ENCODE data around the gene MT1M. TPM values are rescaled to one million over a fixed set of nuclear protein-coding genes. Genes with fewer than 3 reads are reported as not detected.

MT1M gene
- total and polyA plus RNA-seq, 2 experiments from 2014 or later = 1.1 to 4.7 TPM

- no peak for TF ChIP-seq EZH2phosphoT487 (IDR thresholded peaks at IDR 0.05; ENCODE audit: unreplicated experiment)
- TF ChIP-seq CTCF (conservative IDR thresholded peaks at IDR 0.05; ENCODE audit: low read depth in 2 of 2) = no peak
- no peak for TF ChIP-seq NANOG (IDR thresholded peaks at IDR 0.05; ENCODE audit: borderline replicate concordance)
- no peak for TF ChIP-seq ZNF331 (CRISPR knock-in tag; IDR thresholded peaks at IDR 0.05; ENCODE audit: low read depth)
Observed at GRCh38 chr16:56653218-56653617, 20.8 kb downstream of the MT1M start (continued).

GRCh38 chr16:56657555-56658326 is 25.3 kb downstream of the MT1M start, which contains the start of gene MT1F:
Gene MT1F (plus strand): TSS chr16:56657959. CDS start chr16:56658059, 100 bp downstream.
- peaks cover 22% of the 10 kb centered on the region for H3K4me1 Mint-ChIP-seq
- H3K79me2 ChIP-seq (replicated peaks; ENCODE audit: insufficient read depth) = no peaks in the 10 kb centered on the region
- no peaks in the 10 kb centered on the region; the same call in 1 of the 2 replicates for H3K36me3 ChIP-seq (ENCODE audit: insufficient read depth)
- H3K4me1 ChIP-seq (ENCODE audit: insufficient read depth) = peaks cover 19% of the 10 kb centered on the region
- no peaks in the 10 kb centered on the region for H3K9me2 ChIP-seq (ENCODE audit: insufficient read depth)
- peak within 1 kb of the TSS; percentile 82 for H3K4me3 ChIP-seq
- H3K4me3 Mint-ChIP-seq = peak within 1 kb of the TSS; percentile 90
- no peak within 1 kb of the TSS for H3K27ac ChIP-seq (ENCODE audit: low read depth)
- peaks cover 72% of the 10 kb centered on the region for H3K27me3 ChIP-seq (ENCODE audit: insufficient read depth)
- H3F3A ChIP-seq (replicated peaks; ENCODE audit: low read depth) = no peaks in the 10 kb centered on the region
- peaks cover 22% of the 10 kb centered on the region; the same call in 2 of the 3 replicates for H3K36me3 Mint-ChIP-seq (ENCODE audit: low read depth)
- ATAC-seq (peak; percentile 88), DNase-seq (ENCODE audit: low spot score) (peak; percentile 94)
- no peak within 1 kb of the TSS; the same call in 1 of the 2 replicates for H3K27ac Mint-ChIP-seq
- H2AFZ ChIP-seq = peak within 1 kb of the TSS; percentile 80
- peaks cover 63% of the 10 kb centered on the region for H3K27me3 Mint-ChIP-seq (ENCODE audit: insufficient read depth, low read depth, poor library complexity)
- no peaks in the 10 kb centered on the region for H3K9me3 Mint-ChIP-seq
- H4K20me1 ChIP-seq (replicated peaks; ENCODE audit: insufficient read depth) = no peaks in the 10 kb centered on the region
- no peak; a peak in 1 of 4 replicates for TF ChIP-seq CTCF (conservative IDR thresholded peaks at IDR 0.05; ENCODE audit: low read depth in 2 of 2)
- no peak for TF ChIP-seq NANOG (IDR thresholded peaks at IDR 0.05; ENCODE audit: borderline replicate concordance)
- peak; percentile 45 for TF ChIP-seq POLR2AphosphoS5 (IDR thresholded peaks at IDR 0.05; ENCODE audit: low read depth)
- TF ChIP-seq ZNF462 (CRISPR knock-in tag; IDR thresholded peaks at IDR 0.05) = no peak
- TF ChIP-seq EZH2 (IDR thresholded peaks at IDR 0.05; ENCODE audit: low read depth, unreplicated experiment) = peak; percentile 53
- no peak for TF ChIP-seq CREB1 (CRISPR knock-in tag; IDR thresholded peaks at IDR 0.05; ENCODE audit: low read depth)
- H3K4me2 ChIP-seq = peak within 1 kb of the TSS; percentile 90

All from GM23338 (cell line).